Measurements from ENCODE around the gene FETUB.

The FETUB gene

GRCh38 chr3:186639778-186640472 is at the start of gene FETUB:
Gene FETUB, plus strand, starts transcription at chr3:186640399. Its CDS starts 62 bp downstream, at chr3:186640461.
- DNase-seq (ENCODE audit: low read depth) = no peak

- DNase-seq (ENCODE audit: low read depth) = no peak
Observed at GRCh38 chr3:186590580-186591295, 49.5 kb upstream of the FETUB start.

GRCh38 chr3:186592682-186593081 is 47.5 kb upstream of the FETUB start:
- no peak for DNase-seq (ENCODE audit: low read depth)

GRCh38 chr3:186593862-186594261 is 46.3 kb upstream of the FETUB start:
- no peak for DNase-seq (ENCODE audit: low read depth)

- DNase-seq (ENCODE audit: low read depth) = no peak
Observed at GRCh38 chr3:186594591-186595113, 45.5 kb upstream of the FETUB start.

- peak; percentile 39 for DNase-seq (ENCODE audit: low read depth)
Observed at GRCh38 chr3:186596568-186597287, 43.5 kb upstream of the FETUB start.

- peak; percentile 39 for DNase-seq (ENCODE audit: low read depth)
Observed at GRCh38 chr3:186598108-186598784, 42.0 kb upstream of the FETUB start.

- no peak for DNase-seq (ENCODE audit: low read depth)
Observed at GRCh38 chr3:186598794-186599141, 41.4 kb upstream of the FETUB start.

- DNase-seq (ENCODE audit: low read depth) = no peak
Observed at GRCh38 chr3:186599142-186599784, 40.9 kb upstream of the FETUB start.

- no peak for DNase-seq (ENCODE audit: low read depth)
Observed at GRCh38 chr3:186599785-186600166, 40.4 kb upstream of the FETUB start.

GRCh38 chr3:186600896-186601295 is 39.3 kb upstream of the FETUB start:
- DNase-seq (ENCODE audit: low read depth) = no peak

- no peak for DNase-seq (ENCODE audit: low read depth)
Observed at GRCh38 chr3:186603159-186603558, 37.0 kb upstream of the FETUB start.

GRCh38 chr3:186605078-186605477 is 35.1 kb upstream of the FETUB start:
- no peak for DNase-seq (ENCODE audit: low read depth)

GRCh38 chr3:186605561-186606545 is 34.3 kb upstream of the FETUB start:
- DNase-seq (ENCODE audit: low read depth) = no peak

- DNase-seq (ENCODE audit: low read depth) = no peak
Observed at GRCh38 chr3:186608624-186609215, 31.5 kb upstream of the FETUB start.

- peak; percentile 21 for DNase-seq (ENCODE audit: low read depth)
Observed at GRCh38 chr3:186609247-186609868, 30.8 kb upstream of the FETUB start.

- no peak for DNase-seq (ENCODE audit: low read depth)
Observed at GRCh38 chr3:186612065-186612464, 28.1 kb upstream of the FETUB start.

- DNase-seq (ENCODE audit: low read depth) = no peak
Observed at GRCh38 chr3:186612721-186613636, 27.2 kb upstream of the FETUB start, which contains the start of gene AHSG. Gene AHSG, plus strand, starts transcription at chr3:186613060. Its CDS starts 82 bp downstream, at chr3:186613142.
